Choroid plexus epithelial cell (primary cell): Measurements from ENCODE around the gene GMDS.

Source experiments
- DNase-seq: peaks from one replicate; pipeline ENCODE4 v3.0.0-alpha.2; 2010; ENCODE audit warnings: low read depth
- H3K4me3 ChIP-seq: 2 replicates; pipeline ENCODE4 v1.5.1; 2011; ENCODE audit warnings: low read depth, mild to moderate bottlenecking, control low read depth, low read length, moderate library complexity
- TF ChIP-seq, protein P1 (sequence below): conservative IDR thresholded peaks from 2 replicates; pipeline ENCODE4 v1.5.1; 2011; ENCODE audit warnings: low read depth, mild to moderate bottlenecking, control low read depth, inconsistent platforms, low read length, moderate library complexity

GMDS gene

DNA sequence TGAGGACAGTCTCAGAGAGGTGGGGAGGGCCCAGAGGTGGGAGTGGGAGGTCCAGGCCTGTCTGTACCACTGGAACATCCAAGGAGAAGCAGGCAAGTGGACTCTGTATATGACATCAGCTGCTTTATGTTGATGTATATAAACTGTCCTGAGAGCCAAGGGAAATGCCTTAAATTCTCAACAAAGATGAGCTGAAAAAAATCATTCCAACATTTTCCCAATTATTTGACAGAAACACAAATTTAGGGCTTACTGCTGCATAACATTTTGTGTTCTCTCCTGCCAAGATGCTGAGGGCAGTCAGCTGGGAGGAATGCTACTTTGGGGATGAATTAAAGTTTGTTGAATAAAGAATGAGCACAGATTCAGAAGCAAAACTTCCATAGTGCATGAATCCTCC, 582.9 kb downstream of the GMDS start:
- H3K4me3 ChIP-seq, result no peak overlapping the region
- DNase-seq, result no peak
- TF ChIP-seq, protein P1, sequence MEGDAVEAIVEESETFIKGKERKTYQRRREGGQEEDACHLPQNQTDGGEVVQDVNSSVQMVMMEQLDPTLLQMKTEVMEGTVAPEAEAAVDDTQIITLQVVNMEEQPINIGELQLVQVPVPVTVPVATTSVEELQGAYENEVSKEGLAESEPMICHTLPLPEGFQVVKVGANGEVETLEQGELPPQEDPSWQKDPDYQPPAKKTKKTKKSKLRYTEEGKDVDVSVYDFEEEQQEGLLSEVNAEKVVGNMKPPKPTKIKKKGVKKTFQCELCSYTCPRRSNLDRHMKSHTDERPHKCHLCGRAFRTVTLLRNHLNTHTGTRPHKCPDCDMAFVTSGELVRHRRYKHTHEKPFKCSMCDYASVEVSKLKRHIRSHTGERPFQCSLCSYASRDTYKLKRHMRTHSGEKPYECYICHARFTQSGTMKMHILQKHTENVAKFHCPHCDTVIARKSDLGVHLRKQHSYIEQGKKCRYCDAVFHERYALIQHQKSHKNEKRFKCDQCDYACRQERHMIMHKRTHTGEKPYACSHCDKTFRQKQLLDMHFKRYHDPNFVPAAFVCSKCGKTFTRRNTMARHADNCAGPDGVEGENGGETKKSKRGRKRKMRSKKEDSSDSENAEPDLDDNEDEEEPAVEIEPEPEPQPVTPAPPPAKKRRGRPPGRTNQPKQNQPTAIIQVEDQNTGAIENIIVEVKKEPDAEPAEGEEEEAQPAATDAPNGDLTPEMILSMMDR, result no peak

DNA sequence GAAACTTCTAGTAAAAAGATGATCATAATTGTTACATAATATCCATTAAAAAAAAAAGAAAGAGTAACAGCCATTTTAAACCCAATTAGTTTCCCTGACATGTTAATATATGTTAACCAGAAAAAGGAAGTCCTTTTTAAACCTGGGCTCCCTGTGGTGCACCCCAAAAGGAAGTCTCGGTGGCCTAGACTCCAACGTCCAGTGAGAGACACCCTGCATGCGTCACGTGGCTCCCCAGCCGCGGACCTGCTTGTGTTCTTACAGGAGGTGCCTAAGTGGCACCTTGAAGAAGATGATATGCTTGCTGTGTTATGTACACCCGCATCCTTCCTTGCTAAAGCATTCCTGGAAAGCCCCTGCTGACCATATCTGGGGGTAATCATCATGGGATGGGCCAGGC, 585.6 kb downstream of the GMDS start:
- no peak overlapping the region for H3K4me3 ChIP-seq
- DNase-seq, result no peak
- TF ChIP-seq, protein P1, result no peak

DNA sequence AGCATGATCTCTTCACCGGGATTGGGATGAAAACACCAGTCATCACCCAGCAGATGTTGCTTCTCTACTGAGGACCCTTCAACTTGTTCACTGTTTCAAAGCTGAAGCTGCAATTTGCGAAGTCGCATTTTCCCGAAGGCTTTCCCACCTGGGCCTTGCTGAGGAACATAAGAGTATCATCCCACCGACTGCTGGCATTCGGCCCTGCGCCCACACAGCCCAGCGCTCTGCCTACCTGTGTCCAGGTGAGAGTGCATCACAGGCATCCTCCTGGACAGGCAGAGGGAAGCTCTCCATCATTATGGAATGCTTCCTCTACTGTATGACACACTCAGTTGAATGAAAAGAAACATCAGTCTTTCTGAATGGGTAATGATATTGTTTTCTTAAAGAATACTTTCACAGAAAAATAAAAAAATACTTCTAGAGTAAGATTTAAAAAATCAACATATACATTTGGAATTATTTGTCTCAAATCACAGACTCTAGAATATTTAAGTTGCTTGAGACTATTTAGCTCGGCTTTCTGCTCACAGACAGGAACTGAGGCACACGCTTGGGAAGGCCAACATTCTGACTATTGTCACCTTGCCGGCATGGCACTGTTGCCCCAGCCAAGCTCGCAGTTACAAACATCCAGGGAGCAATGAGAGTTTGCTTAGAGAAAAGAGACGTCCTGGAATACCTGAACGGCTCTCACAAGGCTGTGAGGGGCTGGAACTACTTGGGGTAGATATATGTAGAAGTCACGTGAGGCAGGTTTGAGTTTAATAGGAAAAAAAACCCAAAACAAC, 587.0 kb downstream of the GMDS start:
- H3K4me3 ChIP-seq, result no peak overlapping the region
- no peak for DNase-seq
- TF ChIP-seq, protein P1, result no peak

DNA sequence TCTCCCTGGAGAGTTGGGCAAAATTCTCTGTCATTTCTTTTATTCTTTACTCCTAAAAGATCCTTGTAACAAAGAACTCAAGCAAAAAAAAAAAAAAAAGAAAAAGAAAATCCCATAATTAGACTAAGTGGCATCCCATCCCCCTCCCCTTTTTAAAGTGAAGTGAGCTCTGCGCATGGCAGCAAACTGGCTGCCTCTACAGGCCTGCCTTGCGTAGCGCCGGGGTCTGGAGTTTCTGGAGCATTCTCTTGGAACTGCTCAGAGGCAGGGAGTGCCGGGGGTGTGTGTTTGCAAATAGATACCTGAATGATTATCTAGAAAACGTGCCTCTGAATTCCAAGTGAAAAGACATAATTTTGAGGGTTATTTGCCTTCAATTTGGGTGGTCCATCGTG, 587.6 kb downstream of the GMDS start:
- no peak overlapping the region for H3K4me3 ChIP-seq
- no peak for DNase-seq
- TF ChIP-seq, protein P1, result no peak

DNA sequence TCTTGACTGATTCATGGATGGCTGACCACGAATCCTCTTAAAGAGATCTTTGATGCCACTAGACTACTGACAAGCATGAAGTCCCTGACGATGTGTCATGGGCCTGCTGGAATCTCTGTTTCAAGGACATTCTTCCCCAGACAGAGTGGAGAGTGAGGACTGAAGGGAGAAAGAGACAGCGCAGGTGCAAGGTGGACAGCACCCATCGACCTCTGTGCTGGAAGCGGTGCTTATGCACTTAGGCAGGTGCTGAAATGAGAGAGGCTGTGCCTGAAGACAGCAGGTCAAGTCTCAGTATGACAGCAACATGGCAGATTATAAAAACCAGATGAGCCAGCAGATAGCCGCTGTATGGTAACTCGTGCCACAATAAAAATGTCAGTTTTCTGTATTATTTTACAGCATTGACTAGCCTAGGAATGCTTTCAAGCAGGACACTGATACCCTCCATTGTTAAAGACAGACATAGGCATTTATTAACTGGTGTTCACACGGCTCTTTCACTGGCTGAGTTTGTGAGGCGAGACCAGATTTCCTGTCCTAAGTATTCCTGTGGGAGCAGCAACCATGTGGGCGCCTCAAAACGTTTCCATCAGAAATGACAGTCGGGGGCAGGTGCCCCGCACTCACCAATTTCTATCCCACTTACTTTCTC, 588.2 kb downstream of the GMDS start:
- no peak for DNase-seq
- TF ChIP-seq, protein P1, result no peak
- no peak overlapping the region for H3K4me3 ChIP-seq

DNA sequence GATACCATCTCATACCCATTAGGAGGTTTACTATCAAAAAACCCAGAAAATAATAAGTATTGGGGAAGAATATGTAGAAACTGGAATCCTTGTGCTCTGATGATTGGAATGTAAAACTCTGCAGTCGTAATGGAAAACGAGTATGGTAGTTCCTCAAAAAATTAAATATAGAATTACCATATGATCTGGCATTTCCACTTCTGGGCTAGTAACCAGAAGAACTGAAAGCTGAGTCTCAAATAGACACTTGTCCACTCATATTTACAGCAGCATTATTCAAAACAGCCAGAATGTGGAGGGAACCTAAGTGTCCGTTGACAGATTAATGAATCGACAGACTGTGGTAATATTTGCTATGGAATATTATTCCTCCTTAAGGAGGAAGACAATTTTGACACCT, 591.4 kb downstream of the GMDS start:
- no peak for DNase-seq
- TF ChIP-seq, protein P1, result no peak
- no peak overlapping the region for H3K4me3 ChIP-seq

DNA sequence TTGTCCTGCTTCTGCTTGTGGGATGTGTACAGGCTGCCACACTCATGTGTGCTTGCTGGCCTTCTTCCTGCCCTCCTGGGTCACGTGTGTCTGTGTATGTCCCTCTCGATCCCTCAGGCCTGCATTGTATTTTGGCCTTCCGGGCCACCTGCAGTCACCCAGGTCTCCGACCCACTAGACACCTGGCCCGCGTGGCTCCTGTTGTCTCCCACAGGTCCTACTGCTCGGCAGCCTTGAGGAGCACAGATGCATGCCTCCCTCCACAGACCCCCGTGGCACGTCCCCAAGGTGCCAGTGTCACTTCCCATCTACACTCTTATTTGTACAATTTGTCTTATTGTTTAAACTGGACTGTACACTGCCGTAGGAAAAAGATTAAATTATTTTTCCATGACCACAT, 592.6 kb downstream of the GMDS start:
- no peak for DNase-seq
- TF ChIP-seq, protein P1, result no peak
- no peak overlapping the region for H3K4me3 ChIP-seq
